CD14-positive monocyte (primary cell): Measurements from ENCODE around the gene WWC2. TPM values are rescaled to one million over a fixed set of nuclear protein-coding genes. Genes with fewer than 3 reads are reported as not detected.

Experiments
- DNase-seq, 3 donors: peaks; one replicate each; pipeline ENCODE4 v3.0.0-alpha.2; 2011 to 2022
- H2AFZ ChIP-seq: 2 replicates; pipeline ENCODE4 v1.6.0; 2012; ENCODE audit warnings: mild to moderate bottlenecking, low read depth, low read length, inconsistent platforms; ENCODE audit not compliant: insufficient read depth, poor library complexity, severe bottlenecking
- H3K27ac ChIP-seq, 2 donors: 1 replicate in 1 of 2; 2 replicates in 1 of 2; pipeline ENCODE4 v1.5.1; 2012 to 2013; ENCODE audit warnings: low read length in 2 of 2, control low read depth in 1 of 2, inconsistent platforms in 1 of 2, low read depth in 1 of 2, mild to moderate bottlenecking in 1 of 2
- H3K27me3 ChIP-seq, 2 donors: one replicate each; pipeline versions ENCODE4 v1.6.0 to v1.6.1; 2011 to 2013; ENCODE audit warnings: low read length in 2 of 2; ENCODE audit not compliant: control insufficient read depth in 2 of 2, insufficient read depth in 2 of 2
- H3K36me3 ChIP-seq, 2 donors: replicated peaks in 1 of 2; 1 replicate in 1 of 2; 2 replicates in 1 of 2; pipeline versions ENCODE4 v1.5.1 to v1.6.1; 2012 to 2013; ENCODE audit warnings: low read length in 2 of 2, control low read depth in 1 of 2, inconsistent platforms in 1 of 2, mild to moderate bottlenecking in 1 of 2; ENCODE audit not compliant: insufficient read depth in 2 of 2, control insufficient read depth in 1 of 2
- H3K4me1 ChIP-seq, 2 donors: 1 replicate in 1 of 2; 2 replicates in 1 of 2; pipeline versions ENCODE4 v1.5.1 to v1.6.1; 2012 to 2013; ENCODE audit warnings: low read length in 2 of 2, control low read depth in 1 of 2, inconsistent platforms in 1 of 2, mild to moderate bottlenecking in 1 of 2, moderate library complexity in 1 of 2; ENCODE audit not compliant: insufficient read depth in 2 of 2, control insufficient read depth in 1 of 2
- H3K4me2 ChIP-seq: replicated peaks from 2 replicates; pipeline ENCODE3; 2012; ENCODE audit warnings: low read length, moderate library complexity, mild to moderate bottlenecking; ENCODE audit not compliant: poor library complexity, severe bottlenecking; ENCODE audit errors: extremely low read depth
- H3K4me3 ChIP-seq, 3 experiments: fragments of 200-600 bp in 1 of 3; sonication (generic) in 1 of 3; replicated peaks in 1 of 3; 1 replicate in 2 of 3; 2 replicates in 1 of 3; pipeline ENCODE4 v1.5.1; 2011 to 2013; ENCODE audit warnings: low read length in 3 of 3, mild to moderate bottlenecking in 3 of 3, control low read depth in 2 of 3, low read depth in 2 of 3, inconsistent platforms in 1 of 3, moderate library complexity in 1 of 3
- H3K79me2 ChIP-seq: 2 replicates; pipeline ENCODE4 v1.6.0; 2012; ENCODE audit warnings: mild to moderate bottlenecking, control low read depth, inconsistent platforms, low read length, moderate library complexity; ENCODE audit not compliant: insufficient read depth
- H3K9ac ChIP-seq: 2 replicates; pipeline ENCODE4 v1.6.0; 2017; ENCODE audit warnings: low read length, mild to moderate bottlenecking; ENCODE audit not compliant: insufficient read depth, poor library complexity, severe bottlenecking
- H3K9me3 ChIP-seq, 2 donors: replicated peaks in 1 of 2; 1 replicate in 1 of 2; 2 replicates in 1 of 2; pipeline versions ENCODE4 v1.5.1 to v1.6.1; 2012 to 2013; ENCODE audit warnings: low read length in 2 of 2, control low read depth in 1 of 2; ENCODE audit not compliant: control insufficient read depth in 1 of 2, insufficient read depth in 1 of 2
- H4K20me1 ChIP-seq: 2 replicates; pipeline ENCODE4 v1.6.0; 2012; ENCODE audit warnings: mild to moderate bottlenecking, low read length, control low read depth, moderate library complexity; ENCODE audit not compliant: insufficient read depth
- H3K27ac Mint-ChIP-seq, 7 donors: one replicate each; pipeline ENCODE4 v1.8.0; 2020; ENCODE audit warnings: mild to moderate bottlenecking in 7 of 7, mixed read lengths in 7 of 7, moderate library complexity in 6 of 7, inconsistent platforms in 2 of 7
- H3K27me3 Mint-ChIP-seq, 3 donors: one replicate each; pipeline ENCODE4 v1.8.0; 2021 to 2022; ENCODE audit warnings: low read depth in 3 of 3, mild to moderate bottlenecking in 3 of 3, mixed read lengths in 3 of 3, moderate library complexity in 3 of 3, inconsistent platforms in 1 of 3
- H3K36me3 Mint-ChIP-seq, 2 donors: one replicate each; pipeline ENCODE4 v1.8.0; 2020; ENCODE audit warnings: mixed read lengths in 2 of 2, inconsistent platforms in 1 of 2, mild to moderate bottlenecking in 1 of 2
- H3K4me1 Mint-ChIP-seq: one replicate; pipeline ENCODE4 v1.8.0; 2020; ENCODE audit warnings: mild to moderate bottlenecking, mixed read lengths
- H3K4me3 Mint-ChIP-seq, 2 donors: one replicate each; pipeline ENCODE4 v1.8.0; 2020; ENCODE audit warnings: mild to moderate bottlenecking in 2 of 2, mixed read lengths in 2 of 2, moderate library complexity in 1 of 2
- H3K9me3 Mint-ChIP-seq, 7 donors: one replicate each; pipeline ENCODE4 v1.8.0; 2020 to 2022; ENCODE audit warnings: mixed read lengths in 7 of 7, mild to moderate bottlenecking in 6 of 7, moderate library complexity in 6 of 7, inconsistent platforms in 2 of 7
- WGBS: methylation state at CpG from one replicate; pipeline ENCODE4 v1.1.5; 2013; ENCODE audit warnings: missing lambda C conversion rate; ENCODE audit not compliant: insufficient coverage; 5-methylcytosine and 5-hydroxymethylcytosine counted together
- intact Hi-C, 2 donors: fragments of 100-400 bp; cut with micrococcal nuclease; formaldehyde crosslinking; loops; one replicate each; pipeline versions ENCODE4 v1.15.0 to v1.15.1; 2023
- polyA plus RNA-seq, 3 donors: library from polyadenylated mRNA; depleted of rRNA in 1 of 3; unstranded in 2 of 3; stranded (reverse) in 1 of 3; fragments of 300-500 nt in 2 of 3; fragments of >200 nt in 1 of 3; fragmentation: Illumina TruSeq in 2 of 3; gene quantifications; 1 replicate in 2 of 3; 2 replicates in 1 of 3; pipeline ENCODE4 v1.2.3, GENCODE V29; 2012 to 2021
- TF ChIP-seq, protein P1 (sequence below): fragments of 200-600 bp; IDR thresholded peaks from one replicate; pipeline ENCODE4 v1.8.0; 2022; ENCODE audit warnings: antibody characterized with exemption, mild to moderate bottlenecking

The WWC2 gene
- polyA plus RNA-seq, 3 donors: 1.9 to 3.8 (median 2.9) TPM

DNA sequence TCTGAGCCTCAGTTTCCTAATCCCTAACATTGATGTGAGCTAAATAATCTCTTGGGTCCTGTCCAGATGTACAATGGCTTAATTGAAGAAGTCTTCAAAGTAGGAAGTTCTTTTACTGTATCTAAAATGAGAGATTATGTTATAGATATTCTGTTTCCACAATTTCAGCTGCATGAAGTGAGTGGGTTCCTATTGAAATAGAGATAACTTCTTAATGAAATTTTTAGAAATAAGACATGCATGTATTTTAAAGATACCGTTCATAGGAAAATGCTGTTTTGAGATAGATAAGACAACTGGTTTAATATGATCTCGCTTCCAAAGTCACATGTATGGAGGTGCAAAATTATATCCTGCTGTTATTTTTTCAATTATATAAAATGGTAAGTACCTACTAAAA, 149.1 kb downstream of the WWC2 start:
- Mint-ChIP-seq H3K27me3 (no peaks in the 10 kb centered on the region), H3K36me3 (peaks cover under 1 to 4% of the 10 kb centered on the region in 2 donors), H3K9me3 (no peaks in the 10 kb centered on the region), H3K4me1 (no peaks in the 10 kb centered on the region), H3K27ac (no peak overlapping the region), H3K4me3 (no peak overlapping the region)
- H3K4me3 ChIP-seq: no peak overlapping the region
- intact Hi-C loops: no loop called here
- no peak overlapping the region for H2AFZ ChIP-seq
- H3K9me3 ChIP-seq: no peaks in the 10 kb centered on the region
- no peak overlapping the region for H3K9ac ChIP-seq
- H3K27ac ChIP-seq: no peak overlapping the region
- H3K36me3 ChIP-seq: no peaks in the 10 kb centered on the region
- no peaks in the 10 kb centered on the region for H3K79me2 ChIP-seq
- no peaks in the 10 kb centered on the region for H3K4me1 ChIP-seq
- no peaks in the 10 kb centered on the region for H4K20me1 ChIP-seq
- TF ChIP-seq, protein P1, sequence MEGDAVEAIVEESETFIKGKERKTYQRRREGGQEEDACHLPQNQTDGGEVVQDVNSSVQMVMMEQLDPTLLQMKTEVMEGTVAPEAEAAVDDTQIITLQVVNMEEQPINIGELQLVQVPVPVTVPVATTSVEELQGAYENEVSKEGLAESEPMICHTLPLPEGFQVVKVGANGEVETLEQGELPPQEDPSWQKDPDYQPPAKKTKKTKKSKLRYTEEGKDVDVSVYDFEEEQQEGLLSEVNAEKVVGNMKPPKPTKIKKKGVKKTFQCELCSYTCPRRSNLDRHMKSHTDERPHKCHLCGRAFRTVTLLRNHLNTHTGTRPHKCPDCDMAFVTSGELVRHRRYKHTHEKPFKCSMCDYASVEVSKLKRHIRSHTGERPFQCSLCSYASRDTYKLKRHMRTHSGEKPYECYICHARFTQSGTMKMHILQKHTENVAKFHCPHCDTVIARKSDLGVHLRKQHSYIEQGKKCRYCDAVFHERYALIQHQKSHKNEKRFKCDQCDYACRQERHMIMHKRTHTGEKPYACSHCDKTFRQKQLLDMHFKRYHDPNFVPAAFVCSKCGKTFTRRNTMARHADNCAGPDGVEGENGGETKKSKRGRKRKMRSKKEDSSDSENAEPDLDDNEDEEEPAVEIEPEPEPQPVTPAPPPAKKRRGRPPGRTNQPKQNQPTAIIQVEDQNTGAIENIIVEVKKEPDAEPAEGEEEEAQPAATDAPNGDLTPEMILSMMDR: no peak
- no peak overlapping the region for H3K4me2 ChIP-seq
- DNase-seq: no peak
- WGBS: 86% methylated on average over 1 of the region's 2 CpGs
- no peaks in the 10 kb centered on the region for H3K27me3 ChIP-seq

DNA sequence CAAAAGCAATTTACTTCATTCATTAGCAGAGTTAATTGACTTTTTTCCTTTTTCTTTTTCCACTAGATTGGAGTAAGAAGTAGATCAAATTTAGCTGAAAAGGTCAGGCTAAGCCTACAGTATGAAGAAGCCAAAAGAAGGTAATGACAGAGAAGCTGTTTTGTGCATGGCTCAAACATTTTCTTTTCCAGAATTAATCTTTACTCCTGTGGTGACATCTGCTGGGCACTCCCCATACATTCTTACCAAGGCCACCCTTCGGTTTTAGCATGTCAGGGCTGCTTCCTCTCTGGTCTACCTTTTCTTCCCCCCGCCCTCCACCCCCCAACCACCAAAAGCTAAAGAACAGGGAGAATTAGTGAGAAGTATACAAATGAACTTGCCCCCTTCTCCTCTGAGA, 150.8 kb downstream of the WWC2 start:
- no peak overlapping the region for H3K9ac ChIP-seq
- Mint-ChIP-seq H3K4me1 (no peaks in the 10 kb centered on the region), H3K36me3 (peaks cover 4 to 6% of the 10 kb centered on the region in 2 donors), H3K9me3 (no peaks in the 10 kb centered on the region), H3K4me3 (no peak overlapping the region), H3K27ac (no peak overlapping the region), H3K27me3 (no peaks in the 10 kb centered on the region)
- no peaks in the 10 kb centered on the region for H3K27me3 ChIP-seq
- intact Hi-C loops: no loop called here
- no peaks in the 10 kb centered on the region for H3K9me3 ChIP-seq
- no peaks in the 10 kb centered on the region for H3K4me1 ChIP-seq
- H3K4me2 ChIP-seq: no peak overlapping the region
- TF ChIP-seq, protein P1: no peak
- no peaks in the 10 kb centered on the region for H4K20me1 ChIP-seq
- no peak overlapping the region for H2AFZ ChIP-seq
- H3K36me3 ChIP-seq: no peaks in the 10 kb centered on the region
- no peak overlapping the region for H3K27ac ChIP-seq
- H3K4me3 ChIP-seq: no peak overlapping the region
- no peaks in the 10 kb centered on the region for H3K79me2 ChIP-seq
- DNase-seq: no peak
- no CpG with 5 or more reads among the region's 2 CpGs for WGBS
